HCT116 (cell line): ENCODE data around the gene GJB2. TPM values are rescaled to one million over a fixed set of nuclear protein-coding genes. Genes with fewer than 3 reads are reported as not detected.

Experiments
- ATAC-seq: fragments of 200-7000 bp; cut with Tn5 transposase; 2 replicates; pipeline ENCODE4 v1.9.1; 2020; ENCODE audit warnings: mild to moderate bottlenecking, moderate library complexity
- BruUV-seq: library from RNA; stranded (reverse); fragments of 400-500 nt; replicated peaks from 2 replicates; lab custom pipeline; 2021; lab: Mats Ljungman, UMichigan
- CTCF ChIA-PET: fragments of 300-600 bp; sonication (Branson Sonifier 250); formaldehyde crosslinking; loops from one replicate; lab custom pipeline; 2021; ENCODE audit warnings: antibody characterized with exemption; lab: Charles Lee
- POLR2A ChIA-PET: fragments of 300-600, 350-600 bp; sonication (Branson Sonifier 250); formaldehyde crosslinking; loops from one replicate; lab custom pipeline; 2021; ENCODE audit warnings: antibody characterized with exemption; lab: Charles Lee
- RAD21 ChIA-PET, 2 experiments: fragments of 300-600 bp; sonication (Branson Sonifier 250); formaldehyde crosslinking; loops; one replicate each; lab custom pipeline; 2023; ENCODE audit warnings: low total read pairs in 2 of 2; ENCODE audit not compliant: uncharacterized antibody in 2 of 2, unreplicated experiment in 2 of 2, low non-redundant PET in 1 of 2; lab: Charles Lee
- DNase-seq: peaks from one replicate; pipeline ENCODE4 v3.0.0-alpha.2; 2010; ENCODE audit warnings: low read depth, low spot score
- H2AFZ ChIP-seq: fragments of 200-600 bp; shearing (Covaris generic), sonication (generic); 2 replicates; pipeline ENCODE4 v1.6.1; 2017; ENCODE audit warnings: low read depth, mixed run types, mixed read lengths, antibody characterized with exemption, low read length; ENCODE audit not compliant: poor library complexity, severe bottlenecking
- H3K27ac ChIP-seq: 2 replicates; pipeline ENCODE4 v1.5.1; 2012; ENCODE audit warnings: low read depth, low read length
- H3K27me3 ChIP-seq: fragments of 200-600 bp; sonication (generic); 2 replicates; pipeline ENCODE4 v1.6.1; 2016; ENCODE audit warnings: mixed run types, low read length, mixed read lengths; ENCODE audit not compliant: insufficient read depth
- H3K36me3 ChIP-seq, 2 experiments: fragments of 200-500 bp in 1 of 2; fragments of 200-600 bp in 1 of 2; sonication (Bioruptor generic) in 1 of 2; sonication (generic) in 1 of 2; 2 replicates each; pipeline versions ENCODE4 v1.5.1 to v1.6.1; 2014 to 2016; ENCODE audit warnings: low read length in 2 of 2, inconsistent platforms in 1 of 2, mixed read lengths in 1 of 2, mixed run types in 1 of 2; ENCODE audit not compliant: insufficient read depth in 2 of 2, control insufficient read depth in 1 of 2
- H3K4me1 ChIP-seq, 2 experiments: fragments of 200-600 bp in 1 of 2; sonication (generic) in 1 of 2; 2 replicates each; pipeline versions ENCODE4 v1.5.1 to v1.6.1; 2012 to 2017; ENCODE audit warnings: low read length in 2 of 2, inconsistent platforms in 1 of 2, mild to moderate bottlenecking in 1 of 2, mixed read lengths in 1 of 2, mixed run types in 1 of 2, moderate library complexity in 1 of 2; ENCODE audit not compliant: insufficient read depth in 2 of 2, control insufficient read depth in 1 of 2
- H3K4me2 ChIP-seq: fragments of 200-600 bp; sonication (generic); 2 replicates; pipeline ENCODE4 v1.6.1; 2017; ENCODE audit warnings: mixed run types, low read length, mixed read lengths
- H3K4me3 ChIP-seq, 2 experiments: fragments of 200-600 bp in 1 of 2; sonication (generic) in 1 of 2; replicated peaks in 1 of 2; 2 replicates each; pipeline ENCODE4 v1.5.1; 2011 to 2016; ENCODE audit warnings: low read length in 2 of 2, control low read depth in 1 of 2, low read depth in 1 of 2, mild to moderate bottlenecking in 1 of 2, mixed read lengths in 1 of 2, mixed run types in 1 of 2
- H3K79me2 ChIP-seq: fragments of 200-600 bp; sonication (generic); 2 replicates; pipeline ENCODE4 v1.6.1; 2017; ENCODE audit warnings: mild to moderate bottlenecking, mixed run types, low read length, moderate library complexity, mixed read lengths; ENCODE audit not compliant: insufficient read depth
- H3K9ac ChIP-seq: fragments of 200-600 bp; sonication (generic); 2 replicates; pipeline ENCODE4 v1.6.1; 2016; ENCODE audit warnings: low read length, mixed read lengths
- H3K9me2 ChIP-seq: fragments of 200-600 bp; sonication (generic), shearing (Covaris generic); 2 replicates; pipeline ENCODE4 v1.6.1; 2017; ENCODE audit warnings: mixed run types, mild to moderate bottlenecking, moderate library complexity; ENCODE audit not compliant: insufficient read depth
- H3K9me3 ChIP-seq, 2 experiments: fragments of 200-500 bp in 1 of 2; fragments of 200-600 bp in 1 of 2; sonication (Bioruptor generic) in 1 of 2; sonication (generic) in 1 of 2; 2 replicates each; pipeline ENCODE4 v1.6.1; 2014 to 2017; ENCODE audit warnings: low read length in 2 of 2, mixed read lengths in 2 of 2, inconsistent platforms in 1 of 2, low read depth in 1 of 2, mild to moderate bottlenecking in 1 of 2, mixed run types in 1 of 2, moderate library complexity in 1 of 2; ENCODE audit not compliant: control insufficient read depth in 1 of 2, insufficient read depth in 1 of 2
- H4K20me1 ChIP-seq: fragments of 200-600 bp; sonication (generic), shearing (Covaris generic); 2 replicates; pipeline ENCODE4 v1.6.1; 2017; ENCODE audit warnings: mixed run types, mild to moderate bottlenecking, moderate library complexity; ENCODE audit not compliant: insufficient read depth
- ATF3 ChIP-seq: IDR thresholded peaks from 2 replicates; pipeline ENCODE4 v1.6.1; 2012
- CEBPB ChIP-seq: IDR thresholded peaks from 2 replicates; pipeline ENCODE4 v1.6.1; 2012; ENCODE audit warnings: low read depth
- EZH2 ChIP-seq: fragments of 200-600 bp; sonication (generic); IDR thresholded peaks from 2 replicates; pipeline ENCODE4 v1.6.1; 2017; ENCODE audit warnings: antibody characterized with exemption, mixed run types
- EZH2phosphoT487 ChIP-seq: fragments of 200-600 bp; IDR thresholded peaks from 2 replicates; pipeline ENCODE4 v1.6.1; 2018; ENCODE audit warnings: antibody characterized with exemption, borderline replicate concordance
- FOSL1 ChIP-seq: IDR thresholded peaks from 2 replicates; pipeline ENCODE4 v1.6.1; 2012; ENCODE audit warnings: low read depth
- JUND ChIP-seq: IDR thresholded peaks from 2 replicates; pipeline ENCODE4 v1.6.1; 2012
- POLR2A ChIP-seq: IDR thresholded peaks from 2 replicates; pipeline ENCODE4 v1.7.0; 2011; ENCODE audit warnings: borderline replicate concordance; ENCODE audit not compliant: insufficient read depth, insufficient read length; ENCODE audit errors: extremely low read depth
- YY1 ChIP-seq: IDR thresholded peaks from 2 replicates; pipeline ENCODE4 v1.6.1; 2011; ENCODE audit warnings: low read length, low read depth, moderate library complexity, mild to moderate bottlenecking; ENCODE audit not compliant: insufficient replicate concordance; ENCODE audit errors: extremely low read depth
- ZBTB33 ChIP-seq: IDR thresholded peaks from 2 replicates; pipeline ENCODE4 v1.6.1; 2011; ENCODE audit warnings: mild to moderate bottlenecking, low read length, moderate library complexity; ENCODE audit not compliant: insufficient replicate concordance; ENCODE audit errors: extremely low read depth
- ZFX ChIP-seq: fragments of 450-650 bp; IDR thresholded peaks from 2 replicates; pipeline ENCODE4 v1.6.1; 2017
- ZNF274 ChIP-seq: fragments of 200-500 bp; sonication (Bioruptor generic); IDR thresholded peaks from 2 replicates; pipeline ENCODE4 v1.6.1; 2014; ENCODE audit warnings: mild to moderate bottlenecking, low read depth, low read length, inconsistent platforms
- intact Hi-C: fragments of 100-400 bp; cut with micrococcal nuclease; formaldehyde crosslinking; loops from 2 replicates; pipeline ENCODE4 v1.10.0; 2022
- total RNA-seq: library from RNA; stranded (reverse); gene quantifications from one replicate; pipeline ENCODE4 v1.2.1, GENCODE V29; 2021; ENCODE audit not compliant: unreplicated experiment

Gene GJB2
- total RNA-seq, 1 experiment from 2014 or later = 44.7 TPM

- no peaks in the 10 kb centered on the region for H3K9me3 ChIP-seq
- ATAC-seq = no peak
- no peak overlapping the region for H3K9ac ChIP-seq
- TF ChIP-seq POLR2A (no peak), FOSL1 (no peak), EZH2 (no peak), ZFX (no peak), YY1 (no peak), EZH2phosphoT487 (no peak), ZBTB33 (no peak), ZNF274 (no peak), ATF3 (no peak), JUND (no peak), CEBPB (no peak)
- TF ChIP-seq, all 23 proteins: peak for 0
- H3K27ac ChIP-seq = no peak overlapping the region
- peaks cover 3% of the 10 kb centered on the region; the same call in 1 of the 2 replicates for H3K27me3 ChIP-seq
- CTCF ChIA-PET = interaction anchor here (1.4 kb wide), 1 partner anchor 9 kb away, joined by 3 read pairs; no protein-coding TSS in a partner anchor
- H3K4me3 ChIP-seq = no peak overlapping the region
- H3K4me1 ChIP-seq = peaks cover 19 to 29% of the 10 kb centered on the region in 2 experiments
- BruUV-seq = no TSS peak
- intact Hi-C loops = loop anchor here (10.0 kb wide), 3 partner anchors 235 to 1285 kb away; partner anchors contain the start of gene IL17D
- no peak overlapping the region for H2AFZ ChIP-seq
- H3K36me3 ChIP-seq = peaks cover 12 to 13% of the 10 kb centered on the region in 2 experiments; a peak in 2 of 4 replicates
- DNase-seq = no peak
- H3K9me2 ChIP-seq = no peaks in the 10 kb centered on the region
- RAD21 ChIA-PET = no interaction called here
- peaks cover 31% of the 10 kb centered on the region; the same call in 1 of the 2 replicates for H3K79me2 ChIP-seq
- H3K4me2 ChIP-seq = peak overlapping the region; percentile 100
- no peaks in the 10 kb centered on the region for H4K20me1 ChIP-seq
- POLR2A ChIA-PET = no interaction called here
Measured at GRCh38 chr13:20190076-20190475, 2.7 kb downstream of the GJB2 start.
